SU-DHL-6 (cell line): ENCODE results near the gene C10orf120.

Experiments
- CTCF ChIP-seq: fragments of 200-600 bp; sonication (generic); IDR thresholded peaks from one replicate; pipeline ENCODE4 v1.5.1; 2017; ENCODE audit warnings: antibody characterized with exemption, mild to moderate bottlenecking, low read length, moderate library complexity; ENCODE audit not compliant: insufficient read depth, poor library complexity, severe bottlenecking
- EZH2phosphoT487 ChIP-seq: fragments of 200-600 bp; sonication (generic), shearing (Covaris generic); conservative IDR thresholded peaks from 2 replicates; pipeline ENCODE4 v1.6.1; 2018; ENCODE audit warnings: mild to moderate bottlenecking, antibody characterized with exemption, low read length, moderate library complexity, mixed read lengths

- TF ChIP-seq CTCF (no peak), EZH2phosphoT487 (no peak)
Observed at GRCh38 chr10:122710576-122710975, 10.9 kb upstream of the C10orf120 start.
